ENCODE measurements around the gene DOCK6.

DNA sequence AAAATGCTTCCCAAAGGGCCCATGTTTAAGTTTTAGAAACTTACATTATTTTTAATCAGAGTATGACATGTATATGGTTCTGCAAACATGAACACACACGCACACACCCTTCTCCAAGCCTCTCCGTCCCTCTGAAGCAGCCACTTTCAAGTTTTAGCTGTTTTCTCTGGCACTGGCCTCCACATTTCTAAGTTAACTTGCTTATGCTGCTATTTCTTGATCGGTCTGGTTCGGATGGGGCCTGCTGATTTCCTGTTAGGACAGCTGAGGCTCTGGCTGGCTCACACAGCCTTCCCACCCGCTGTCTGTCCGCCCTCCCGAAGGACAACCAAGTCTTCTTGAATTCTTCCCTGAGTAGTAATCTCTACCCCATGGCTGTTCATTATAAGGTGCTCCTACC is 111.1 kb downstream of the DOCK6 start:
- TF ChIP-seq, protein P1, sequence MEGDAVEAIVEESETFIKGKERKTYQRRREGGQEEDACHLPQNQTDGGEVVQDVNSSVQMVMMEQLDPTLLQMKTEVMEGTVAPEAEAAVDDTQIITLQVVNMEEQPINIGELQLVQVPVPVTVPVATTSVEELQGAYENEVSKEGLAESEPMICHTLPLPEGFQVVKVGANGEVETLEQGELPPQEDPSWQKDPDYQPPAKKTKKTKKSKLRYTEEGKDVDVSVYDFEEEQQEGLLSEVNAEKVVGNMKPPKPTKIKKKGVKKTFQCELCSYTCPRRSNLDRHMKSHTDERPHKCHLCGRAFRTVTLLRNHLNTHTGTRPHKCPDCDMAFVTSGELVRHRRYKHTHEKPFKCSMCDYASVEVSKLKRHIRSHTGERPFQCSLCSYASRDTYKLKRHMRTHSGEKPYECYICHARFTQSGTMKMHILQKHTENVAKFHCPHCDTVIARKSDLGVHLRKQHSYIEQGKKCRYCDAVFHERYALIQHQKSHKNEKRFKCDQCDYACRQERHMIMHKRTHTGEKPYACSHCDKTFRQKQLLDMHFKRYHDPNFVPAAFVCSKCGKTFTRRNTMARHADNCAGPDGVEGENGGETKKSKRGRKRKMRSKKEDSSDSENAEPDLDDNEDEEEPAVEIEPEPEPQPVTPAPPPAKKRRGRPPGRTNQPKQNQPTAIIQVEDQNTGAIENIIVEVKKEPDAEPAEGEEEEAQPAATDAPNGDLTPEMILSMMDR (IDR thresholded peaks at IDR 0.05): no peak
- TF ChIP-seq POLR2A (IDR thresholded peaks at IDR 0.05): no peak
